ENCODE results near the gene CCNL2. TPM values are rescaled to one million over a fixed set of nuclear protein-coding genes. Genes with fewer than 3 reads are reported as not detected.
A peak's percentile ranks its signal among the peaks of the same experiment; 100 is the strongest.
"Not testable (repeated sequence)": the region's sequence is repeated elsewhere in the genome, so short reads cannot be mapped to it uniquely, and the experiment has no call there.

CCNL2 gene
- total RNA-seq, 4 donors from 2014 or later: 167 to 307 (median 215) TPM

DNA sequence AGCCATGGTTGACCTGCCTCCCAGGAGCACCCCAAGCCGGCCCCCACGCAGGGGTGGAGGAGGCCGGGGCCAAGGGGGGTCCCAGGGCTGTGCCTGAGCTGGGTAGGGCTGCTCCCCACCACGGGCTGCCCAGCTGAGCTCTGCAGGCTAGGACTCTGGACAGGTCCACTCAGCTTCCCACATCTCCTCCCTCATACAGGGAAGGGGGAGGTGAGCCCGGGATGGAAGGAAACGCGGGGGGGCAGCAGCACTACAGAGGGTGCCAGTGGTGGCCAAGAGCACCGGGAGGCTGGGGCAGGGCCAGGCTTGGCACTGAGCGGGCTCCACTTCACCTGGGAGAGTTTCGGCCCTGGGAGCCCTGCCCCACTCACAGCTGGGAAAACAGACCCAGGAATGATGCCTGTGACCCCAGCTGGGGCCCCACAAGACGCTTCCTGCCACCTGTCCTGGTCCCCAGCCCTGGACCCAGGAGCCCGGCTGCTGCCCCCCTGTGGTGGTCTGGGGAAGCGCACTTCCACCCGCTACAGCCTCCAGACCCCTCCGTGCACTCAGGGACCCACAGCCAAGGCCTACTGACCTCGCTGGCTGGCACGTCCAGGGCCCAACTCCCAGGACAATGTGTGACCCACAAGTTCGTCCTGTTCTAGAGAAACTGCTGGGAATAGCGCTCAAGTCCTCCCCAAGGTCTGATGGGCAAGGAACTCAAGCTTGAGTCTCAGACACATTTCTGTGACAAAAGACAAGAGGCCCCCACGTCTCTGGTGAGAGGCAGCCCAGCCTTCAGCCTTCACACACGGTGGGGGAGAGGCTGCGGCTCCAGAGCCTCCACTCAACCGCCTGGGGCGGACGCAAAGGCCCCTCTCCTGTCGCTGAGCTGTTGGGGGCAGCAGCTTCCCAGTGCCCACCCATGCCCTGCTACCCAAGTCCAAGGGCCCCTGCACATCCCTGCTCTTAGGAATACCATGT is 27.1 kb downstream of the CCNL2 start:
- peaks cover 23 to 25% of the 10 kb centered on the region in 2 donors for H3K4me1 ChIP-seq
- intact Hi-C loops (cut with DNase I): loop anchor here (10.0 kb wide), 1 partner anchor 257 kb away; the partner anchor contains the start of gene C1orf159
- H3K4me3 ChIP-seq (replicated peaks in 1 of 3): no peak overlapping the region
- TF ChIP-seq POLR2A (IDR thresholded peaks at IDR 0.05): no peak
- TF ChIP-seq, protein P1, sequence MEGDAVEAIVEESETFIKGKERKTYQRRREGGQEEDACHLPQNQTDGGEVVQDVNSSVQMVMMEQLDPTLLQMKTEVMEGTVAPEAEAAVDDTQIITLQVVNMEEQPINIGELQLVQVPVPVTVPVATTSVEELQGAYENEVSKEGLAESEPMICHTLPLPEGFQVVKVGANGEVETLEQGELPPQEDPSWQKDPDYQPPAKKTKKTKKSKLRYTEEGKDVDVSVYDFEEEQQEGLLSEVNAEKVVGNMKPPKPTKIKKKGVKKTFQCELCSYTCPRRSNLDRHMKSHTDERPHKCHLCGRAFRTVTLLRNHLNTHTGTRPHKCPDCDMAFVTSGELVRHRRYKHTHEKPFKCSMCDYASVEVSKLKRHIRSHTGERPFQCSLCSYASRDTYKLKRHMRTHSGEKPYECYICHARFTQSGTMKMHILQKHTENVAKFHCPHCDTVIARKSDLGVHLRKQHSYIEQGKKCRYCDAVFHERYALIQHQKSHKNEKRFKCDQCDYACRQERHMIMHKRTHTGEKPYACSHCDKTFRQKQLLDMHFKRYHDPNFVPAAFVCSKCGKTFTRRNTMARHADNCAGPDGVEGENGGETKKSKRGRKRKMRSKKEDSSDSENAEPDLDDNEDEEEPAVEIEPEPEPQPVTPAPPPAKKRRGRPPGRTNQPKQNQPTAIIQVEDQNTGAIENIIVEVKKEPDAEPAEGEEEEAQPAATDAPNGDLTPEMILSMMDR (IDR thresholded peaks at IDR 0.05): peak; percentile 76 to 96 (median 86)
- H3K36me3 ChIP-seq: peaks cover 0 to 4% of the 10 kb centered on the region in 2 donors
- DNase-seq: peak; percentile 66 to 68
- H3K27me3 ChIP-seq: no peaks in the 10 kb centered on the region
- no peak overlapping the region for H3K27ac ChIP-seq
- no peaks in the 10 kb centered on the region for H3K9me3 ChIP-seq
- 29 to 39% methylated on average over 12 to 14 of the region's 26 CpGs for WGBS, 2 donors

DNA sequence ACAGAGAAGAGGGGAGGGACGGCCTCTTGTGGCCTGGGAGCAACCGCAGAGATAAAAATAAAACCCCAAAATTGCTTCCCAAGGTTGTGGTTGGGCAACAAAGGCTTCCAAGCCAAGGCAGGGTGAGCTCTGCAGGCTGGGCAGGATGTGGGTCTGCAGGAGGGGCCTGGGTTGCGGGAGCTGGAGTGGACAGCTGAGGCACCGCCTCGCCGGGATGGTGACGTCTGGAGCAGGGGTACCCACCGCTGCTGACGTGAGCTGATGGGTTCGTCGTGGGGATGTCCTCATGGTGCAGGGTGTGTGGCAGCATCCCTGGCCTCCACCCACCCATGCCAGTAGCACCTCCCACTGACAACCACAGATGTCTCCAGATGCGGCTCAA is 27.8 kb downstream of the CCNL2 start:
- 70 to 82% methylated on average over 10 to 12 of the region's 12 CpGs for WGBS, 2 donors
- H3K4me1 ChIP-seq: peaks cover 23 to 25% of the 10 kb centered on the region in 2 donors
- no peaks in the 10 kb centered on the region for H3K9me3 ChIP-seq
- H3K27me3 ChIP-seq: no peaks in the 10 kb centered on the region
- TF ChIP-seq, protein P1 (IDR thresholded peaks at IDR 0.05): no peak
- TF ChIP-seq POLR2A (IDR thresholded peaks at IDR 0.05): no peak
- H3K27ac ChIP-seq: no peak overlapping the region
- DNase-seq: no peak
- no peak overlapping the region for H3K4me3 ChIP-seq (replicated peaks in 1 of 3)
- H3K36me3 ChIP-seq: peaks cover 0 to 4% of the 10 kb centered on the region in 2 donors
- intact Hi-C loops (cut with DNase I): loop anchor here (10.0 kb wide), 1 partner anchor 257 kb away; the partner anchor contains the start of gene C1orf159

DNA sequence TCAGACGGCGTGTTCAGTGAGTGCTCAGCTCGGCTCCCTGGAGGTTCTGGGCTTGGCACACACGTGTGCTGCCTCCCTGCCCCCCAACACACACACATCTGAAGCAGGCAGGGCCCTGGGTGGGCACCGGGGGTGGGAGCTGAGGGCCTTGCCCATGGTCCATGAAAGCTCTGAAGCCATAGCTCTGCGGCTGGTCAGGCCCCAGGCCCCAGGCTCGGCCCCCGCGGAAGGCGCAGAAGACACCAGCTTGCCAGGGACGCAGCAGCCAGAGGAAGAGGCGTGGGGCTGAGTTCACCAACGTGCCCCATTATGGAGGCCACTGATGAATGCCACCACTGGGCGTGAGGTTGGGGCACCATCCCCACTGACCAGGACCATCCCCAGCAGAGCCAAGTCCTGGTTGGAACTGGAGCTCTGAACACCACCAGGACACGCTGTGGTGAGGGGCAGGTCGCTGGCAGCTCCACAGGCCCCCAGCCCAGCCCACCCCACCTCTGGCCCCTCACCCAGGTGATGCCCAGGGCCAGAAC is 28.3 kb downstream of the CCNL2 start:
- no peak for TF ChIP-seq POLR2A (IDR thresholded peaks at IDR 0.05)
- TF ChIP-seq, protein P1 (IDR thresholded peaks at IDR 0.05): no peak
- intact Hi-C loops (cut with DNase I): loop anchor here (10.0 kb wide), 1 partner anchor 256 kb away; the partner anchor contains the start of gene C1orf159
- no peak overlapping the region for H3K27ac ChIP-seq

DNA sequence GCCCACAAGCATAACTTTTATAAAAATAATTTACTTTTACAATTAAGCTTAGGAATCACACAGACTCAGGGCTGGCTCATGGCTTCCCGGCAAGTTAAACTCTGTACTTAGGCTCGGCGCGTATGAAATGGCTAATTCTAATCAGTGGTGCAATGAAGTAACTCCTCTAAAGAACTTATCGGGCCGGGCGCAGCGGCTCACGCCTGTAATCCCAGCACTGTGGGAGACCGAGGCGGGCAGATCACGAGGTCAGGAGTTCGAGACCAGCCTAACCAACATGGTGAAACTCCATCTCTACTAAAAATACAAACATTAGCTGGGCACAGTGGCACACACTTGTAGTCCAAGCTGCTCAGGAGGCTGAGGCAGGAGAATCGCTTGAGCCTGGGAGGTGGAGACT is 29.0 kb downstream of the CCNL2 start:
- not testable (repeated sequence) for H3K27ac ChIP-seq; H3K27me3 ChIP-seq; DNase-seq; H3K9me3 ChIP-seq; H3K36me3 ChIP-seq; H3K4me3 ChIP-seq (replicated peaks in 1 of 3)
- peaks cover 18 to 25% of the 10 kb centered on the region in 2 donors for H3K4me1 ChIP-seq
- intact Hi-C loops (cut with DNase I): loop anchor here (10.0 kb wide), 1 partner anchor 255 kb away; the partner anchor contains the start of gene C1orf159
- WGBS, 2 donors: 92 to 96% methylated on average over 14 of the region's 14 CpGs

More for the DNA sequence above, 28.3 kb downstream of the CCNL2 start:
- H3K27me3 ChIP-seq: no peaks in the 10 kb centered on the region
- peaks cover 0 to 4% of the 10 kb centered on the region in 2 donors for H3K36me3 ChIP-seq
- DNase-seq: no peak
- H3K4me1 ChIP-seq: peaks cover 20 to 25% of the 10 kb centered on the region in 2 donors
- H3K4me3 ChIP-seq (replicated peaks in 1 of 3): no peak overlapping the region
- no peaks in the 10 kb centered on the region for H3K9me3 ChIP-seq
- 78 to 87% methylated on average over 6 to 12 of the region's 16 CpGs for WGBS, 2 donors

DNA sequence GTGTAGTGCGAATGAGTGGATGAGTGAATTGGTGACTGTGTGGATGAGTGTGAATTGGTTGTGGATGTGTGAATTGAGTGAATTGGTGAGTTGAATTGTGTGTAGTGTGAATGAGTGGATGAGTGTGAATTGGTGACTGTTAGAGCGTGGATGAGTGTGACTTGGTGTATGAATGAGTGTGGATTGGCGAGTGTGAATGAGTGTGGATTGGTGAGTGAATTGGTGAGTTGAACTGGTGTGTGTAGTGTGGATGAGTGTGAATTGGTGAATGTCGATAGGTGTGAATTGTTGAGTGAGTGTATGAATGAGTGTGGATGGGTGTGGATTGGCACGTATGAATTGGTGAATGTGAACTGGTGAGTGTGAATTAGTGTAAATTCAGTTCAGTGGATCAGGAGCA is 31.8 kb downstream of the CCNL2 start:
- intact Hi-C loops (cut with DNase I): no loop called here
- WGBS, 2 donors: 96 to 97% methylated on average over 5 of the region's 5 CpGs

More for the DNA sequence above, 31.8 kb downstream of the CCNL2 start:
- H3K4me1 ChIP-seq: peaks cover 8 to 9% of the 10 kb centered on the region in 2 donors
- H3K4me3 ChIP-seq (replicated peaks in 1 of 3): no peak overlapping the region
- DNase-seq: no peak
- no peak overlapping the region for H3K27ac ChIP-seq
- H3K36me3 ChIP-seq: no peaks in the 10 kb centered on the region
- TF ChIP-seq, protein P1 (IDR thresholded peaks at IDR 0.05): no peak
- TF ChIP-seq POLR2A (IDR thresholded peaks at IDR 0.05): no peak
- H3K9me3 ChIP-seq: no peaks in the 10 kb centered on the region
- H3K27me3 ChIP-seq: no peaks in the 10 kb centered on the region
